H1 (cell line): ENCODE results near the gene NANP. TPM values are rescaled to one million over a fixed set of nuclear protein-coding genes. Genes with fewer than 3 reads are reported as not detected.

Experiments
- CTCF ChIA-PET: fragments of 300-600 bp; sonication (Branson Sonifier 250); formaldehyde crosslinking; loops from one replicate; lab custom pipeline; 2021; ENCODE audit not compliant: partially characterized antibody; lab: Charles Lee
- POLR2A ChIA-PET: fragments of 300-600 bp; sonication (Branson Sonifier 250); formaldehyde crosslinking; loops from one replicate; lab custom pipeline; 2021; ENCODE audit warnings: inconsistent platforms; ENCODE audit not compliant: partially characterized antibody; lab: Charles Lee
- DNase-seq, 2 experiments: peaks; one replicate each; pipeline versions ENCODE4 v3.0.0 to v3.0.0-alpha.2; 2010 to 2022; ENCODE audit warnings: low spot score in 2 of 2, low read depth in 1 of 2, mixed read lengths in 1 of 2
- FAIRE-seq: peaks from 2 replicates; lab custom pipeline; 2011; peaks lifted over from hg19 to GRCh38; lab: Jason Lieb, UNC
- H2AFZ ChIP-seq: 2 replicates; pipeline ENCODE4 v1.8.1; 2012; ENCODE audit warnings: low read length, inconsistent platforms
- H2AK5ac ChIP-seq: 2 replicates; pipeline ENCODE4 v1.6.1; 2013; ENCODE audit warnings: low read depth, low read length
- H2BK120ac ChIP-seq: replicated peaks from 2 replicates; pipeline ENCODE3; 2013; ENCODE audit warnings: low read depth, low read length, inconsistent platforms
- H2BK12ac ChIP-seq: 2 replicates; pipeline ENCODE4 v1.6.1; 2013; ENCODE audit warnings: low read depth, low read length
- H2BK15ac ChIP-seq: 2 replicates; pipeline ENCODE4 v1.6.1; 2013; ENCODE audit warnings: low read length
- H2BK20ac ChIP-seq: 2 replicates; pipeline ENCODE4 v1.6.1; 2013; ENCODE audit warnings: low read length
- H2BK5ac ChIP-seq: 2 replicates; pipeline ENCODE4 v1.6.1; 2013; ENCODE audit warnings: low read depth, low read length
- H3K14ac ChIP-seq: 2 replicates; pipeline ENCODE4 v1.6.1; 2013; ENCODE audit warnings: inconsistent platforms; ENCODE audit not compliant: insufficient read length
- H3K18ac ChIP-seq: 2 replicates; pipeline ENCODE4 v1.6.1; 2013; ENCODE audit warnings: low read length; ENCODE audit errors: extremely low read depth
- H3K23ac ChIP-seq: 2 replicates; pipeline ENCODE4 v1.6.1; 2013; ENCODE audit warnings: inconsistent platforms; ENCODE audit not compliant: insufficient read length
- H3K23me2 ChIP-seq: 2 replicates; pipeline ENCODE4 v1.6.1; 2013; ENCODE audit warnings: low read depth, low read length
- H3K27ac ChIP-seq: 2 replicates; pipeline ENCODE4 v1.6.1; 2011; ENCODE audit warnings: low read depth, low read length, inconsistent platforms
- H3K27me3 ChIP-seq, 4 experiments: replicated peaks in 1 of 4; 1 replicate in 1 of 4; 2 replicates in 3 of 4; pipeline versions ENCODE4 v1.6.1 to v1.8.1; 2011 to 2013; ENCODE audit warnings: low read length in 3 of 4, mild to moderate bottlenecking in 3 of 4, inconsistent platforms in 2 of 4, mixed read lengths in 2 of 4, moderate library complexity in 1 of 4; ENCODE audit not compliant: control insufficient read depth in 3 of 4, insufficient read depth in 3 of 4; ENCODE audit errors: extremely low read depth in 1 of 4
- H3K36me3 ChIP-seq, 4 experiments: 2 replicates each; pipeline versions ENCODE4 v1.6.1 to v1.8.1; 2011 to 2013; ENCODE audit warnings: mild to moderate bottlenecking in 4 of 4, low read length in 3 of 4, moderate library complexity in 2 of 4, control low read depth in 1 of 4, inconsistent platforms in 1 of 4; ENCODE audit not compliant: insufficient read depth in 4 of 4, control insufficient read depth in 2 of 4
- H3K4ac ChIP-seq: replicated peaks from 2 replicates; pipeline ENCODE3; 2013; ENCODE audit warnings: low read length, low read depth, mixed read lengths, inconsistent platforms; ENCODE audit not compliant: insufficient read length
- H3K4me1 ChIP-seq, 4 experiments: replicated peaks in 1 of 4; 1 replicate in 1 of 4; 2 replicates in 3 of 4; pipeline versions ENCODE4 v1.6.1 to v1.8.1; 2011 to 2013; ENCODE audit warnings: low read length in 3 of 4, inconsistent platforms in 2 of 4, mixed read lengths in 1 of 4; ENCODE audit not compliant: insufficient read depth in 4 of 4, control insufficient read depth in 3 of 4
- H3K4me2 ChIP-seq, 2 experiments: 2 replicates each; pipeline versions ENCODE4 v1.6.1 to v1.8.1; 2011 to 2013; ENCODE audit warnings: low read depth in 2 of 2, low read length in 2 of 2, control low read depth in 1 of 2, inconsistent platforms in 1 of 2, mild to moderate bottlenecking in 1 of 2; ENCODE audit not compliant: insufficient read depth in 1 of 2
- H3K4me3 ChIP-seq, 4 experiments: fragments of 200-600, 300-600 bp in 1 of 4; sonication (generic), shearing (Covaris generic), sonication (Bioruptor Twin) in 1 of 4; 2 replicates each; pipeline versions ENCODE4 v1.5.1 to v1.8.1; 2011 to 2016; ENCODE audit warnings: low read length in 4 of 4, low read depth in 3 of 4, control low read depth in 2 of 4, inconsistent platforms in 2 of 4, mild to moderate bottlenecking in 2 of 4, mixed read lengths in 1 of 4, moderate library complexity in 1 of 4; ENCODE audit not compliant: insufficient read depth in 2 of 4; ENCODE audit errors: extremely low read depth in 1 of 4
- H3K56ac ChIP-seq: replicated peaks from 2 replicates; pipeline ENCODE3; 2013; ENCODE audit warnings: low read depth, mild to moderate bottlenecking, mixed read lengths, low read length, inconsistent platforms; ENCODE audit not compliant: insufficient read length
- H3K79me1 ChIP-seq: 2 replicates; pipeline ENCODE4 v1.6.1; 2013; ENCODE audit warnings: low read depth, low read length, control low read depth
- H3K79me2 ChIP-seq, 2 experiments: 2 replicates each; pipeline versions ENCODE4 v1.6.1 to v1.8.1; 2012 to 2013; ENCODE audit warnings: low read length in 2 of 2, mild to moderate bottlenecking in 2 of 2, inconsistent platforms in 1 of 2; ENCODE audit not compliant: insufficient read depth in 2 of 2, control insufficient read depth in 1 of 2
- H3K9ac ChIP-seq, 4 experiments: replicated peaks in 1 of 4; 1 replicate in 1 of 4; 2 replicates in 3 of 4; pipeline versions ENCODE4 v1.6.1 to v1.8.1; 2011 to 2013; ENCODE audit warnings: low read depth in 3 of 4, low read length in 3 of 4, control low read depth in 2 of 4, mild to moderate bottlenecking in 2 of 4, moderate library complexity in 2 of 4, inconsistent platforms in 1 of 4; ENCODE audit errors: extremely low read depth in 1 of 4
- H3K9me3 ChIP-seq, 2 experiments: 2 replicates each; pipeline versions ENCODE4 v1.6.1 to v1.8.1; 2012 to 2013; ENCODE audit warnings: mild to moderate bottlenecking in 2 of 2, moderate library complexity in 2 of 2, control low read depth in 1 of 2, inconsistent platforms in 1 of 2, low read depth in 1 of 2, low read length in 1 of 2, mixed read lengths in 1 of 2; ENCODE audit not compliant: insufficient read depth in 2 of 2
- H4K20me1 ChIP-seq, 2 experiments: replicated peaks in 1 of 2; 2 replicates each; pipeline versions ENCODE3 to v1.8.1; 2011 to 2013; ENCODE audit warnings: inconsistent platforms in 2 of 2, low read length in 2 of 2, mild to moderate bottlenecking in 1 of 2; ENCODE audit not compliant: insufficient read depth in 2 of 2, control insufficient read depth in 1 of 2
- H4K5ac ChIP-seq: 2 replicates; pipeline ENCODE4 v1.6.1; 2013; ENCODE audit warnings: low read length, low read depth, mixed read lengths, inconsistent platforms; ENCODE audit not compliant: insufficient read length
- H4K8ac ChIP-seq: 2 replicates; pipeline ENCODE4 v1.8.0; 2013; ENCODE audit warnings: mild to moderate bottlenecking, moderate library complexity, low read length, inconsistent platforms; ENCODE audit not compliant: insufficient read depth; ENCODE audit errors: extremely low read depth
- H4K91ac ChIP-seq: replicated peaks from 2 replicates; pipeline ENCODE3; 2013; ENCODE audit warnings: low read length, mixed read lengths, inconsistent platforms; ENCODE audit not compliant: insufficient read length
- EP300 ChIP-seq, 2 experiments: IDR thresholded peaks; 1 replicate in 1 of 2; 2 replicates in 1 of 2; pipeline ENCODE4 v1.6.1; 2011 to 2012; ENCODE audit warnings: low read depth in 2 of 2, low read length in 2 of 2, mild to moderate bottlenecking in 2 of 2, borderline replicate concordance in 1 of 2, inconsistent platforms in 1 of 2, moderate library complexity in 1 of 2
- GABPA ChIP-seq: IDR thresholded peaks from 2 replicates; pipeline ENCODE4 v1.6.1; 2011; ENCODE audit warnings: mild to moderate bottlenecking, low read length, moderate library complexity, borderline replicate concordance; ENCODE audit not compliant: insufficient read depth
- HDAC6 ChIP-seq: IDR thresholded peaks from one replicate; pipeline ENCODE4 v1.7.1; 2012; ENCODE audit warnings: low read depth, mild to moderate bottlenecking, inconsistent platforms, low read length, moderate library complexity
- NANOG ChIP-seq: IDR thresholded peaks from 2 replicates; pipeline ENCODE4 v1.6.1; 2011; ENCODE audit warnings: low read length, low read depth, mild to moderate bottlenecking, inconsistent platforms; ENCODE audit not compliant: insufficient read depth, poor library complexity, severe bottlenecking
- SIRT6 ChIP-seq: IDR thresholded peaks from one replicate; pipeline ENCODE4 v1.7.1; 2012; ENCODE audit warnings: low read length, inconsistent platforms
- TAF7 ChIP-seq: optimal IDR thresholded peaks from 2 replicates; pipeline ENCODE3; 2011; ENCODE audit warnings: low read depth, mild to moderate bottlenecking, inconsistent platforms, low read length, moderate library complexity, borderline replicate concordance
- TBP ChIP-seq: IDR thresholded peaks from 2 replicates; pipeline ENCODE4 v1.6.1; 2011; ENCODE audit warnings: low read depth, low read length, improper control_type of control experiment
- YY1 ChIP-seq: IDR thresholded peaks from 2 replicates; pipeline ENCODE4 v1.6.1; 2011; ENCODE audit warnings: low read depth, mild to moderate bottlenecking, low read length
- WGBS, 2 experiments: shearing (Covaris generic) in 1 of 2; methylation state at CpG; one replicate each; pipeline versions ENCODE4 v1.1.6 to v1.1.7; 2013 to 2015; ENCODE audit warnings: low lambda C conversion rate in 2 of 2, mixed read lengths in 2 of 2, inconsistent platforms in 1 of 2, low coverage in 1 of 2, missing lambda C conversion rate in 1 of 2; ENCODE audit not compliant: insufficient replicate concordance in 2 of 2, insufficient coverage in 1 of 2, insufficient read length in 1 of 2; ENCODE audit errors: extremely low coverage in 1 of 2, missing lambda C conversion rate in 1 of 2; 5-methylcytosine and 5-hydroxymethylcytosine counted together
- polyA plus RNA-seq, 7 experiments: library from polyadenylated mRNA; depleted of rRNA in 3 of 7; stranded (reverse) in 5 of 7; unstranded in 2 of 7; fragments of >200 nt in 5 of 7; fragments of 200-250 nt in 2 of 7; gene quantifications; 1 replicate in 5 of 7; 2 replicates in 1 of 7; 4 replicates in 1 of 7; pipeline versions ENCODE4 v1.2.1 to v1.2.3, GENCODE V29; 2011 to 2013; ENCODE audit warnings: missing spikeins in 2 of 7, mixed read lengths in 2 of 7
- total RNA-seq: library from RNA; stranded (reverse); fragmentation: NEBNext Ultra II Directional; extraction: Animal tissue kit (Norgen Biotek cat#: 25700); gene quantifications from 2 replicates; pipeline ENCODE4 v1.2.1, GENCODE V29; 2021

NANP gene
- total and polyA plus RNA-seq, 2 of the 8 experiments (the other 6 are each of a cell fraction or from before 2014, with no cell fraction given) = 3.8 to 6.2 TPM

DNA sequence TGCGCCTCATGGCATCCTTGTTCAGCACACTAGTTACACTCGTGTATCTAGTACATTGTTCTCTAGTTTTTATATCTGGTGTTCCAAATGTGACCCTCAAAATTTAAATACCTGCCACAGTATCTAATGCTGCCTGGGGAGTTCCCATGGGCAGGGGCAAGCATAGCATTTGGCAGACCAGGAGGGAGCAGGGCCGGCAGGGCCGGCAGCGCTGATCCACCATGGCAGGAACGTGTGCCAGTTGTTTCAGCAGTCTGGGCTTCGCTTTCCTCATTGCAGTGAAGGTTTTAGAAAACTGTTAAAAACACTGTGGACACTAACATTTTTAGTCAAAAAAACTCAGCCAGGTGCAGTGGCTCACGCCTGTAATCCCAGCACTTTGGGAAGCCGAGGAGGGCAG, 19.2 kb downstream of the NANP start:
- TF ChIP-seq NANOG (no peak), TBP (no peak), SIRT6 (no peak), YY1 (no peak), EP300 (IDR thresholded peaks at IDR 0.05; ENCODE audit: borderline replicate concordance in 1 of 2, low read depth in 2 of 2, low read length in 2 of 2) (no peak), GABPA (no peak), HDAC6 (no peak), TAF7 (no peak)
- H3K9ac ChIP-seq = no peak overlapping the region
- WGBS, 2 experiments = 90% methylated on average over 9 of the region's 9 CpGs; no CpG with 5 or more reads in 1 of the 2 experiments
- H2BK120ac ChIP-seq = no peak overlapping the region
- peaks cover 0 to 5% of the 10 kb centered on the region in 2 experiments for H4K20me1 ChIP-seq
- ChIA-PET CTCF (no interaction called here), POLR2A (interaction anchor here (1.4 kb wide), 1 partner anchor 10 kb away, joined by 3 read pairs; no protein-coding TSS in a partner anchor)
- H3K79me1 ChIP-seq = no peaks in the 10 kb centered on the region
- H4K91ac ChIP-seq = no peak overlapping the region
- H3K4me3 ChIP-seq = no peak overlapping the region
- H3K14ac ChIP-seq = no peak overlapping the region
- no peak overlapping the region for H3K4me2 ChIP-seq
- H2BK5ac ChIP-seq = no peak overlapping the region
- DNase-seq (no peak), FAIRE-seq (no peak)
- H2BK20ac ChIP-seq = no peak overlapping the region
- H3K23ac ChIP-seq = no peak overlapping the region
- no peaks in the 10 kb centered on the region; a peak in 1 of 7 replicates for H3K4me1 ChIP-seq
- H4K8ac ChIP-seq = no peak overlapping the region
- no peak overlapping the region for H3K18ac ChIP-seq
- H3K23me2 ChIP-seq = peaks cover 7% of the 10 kb centered on the region; the same call in 1 of the 2 replicates
- no peaks in the 10 kb centered on the region for H3K9me3 ChIP-seq
- no peaks in the 10 kb centered on the region for H3K27me3 ChIP-seq
- H2AFZ ChIP-seq = no peak overlapping the region
- H2AK5ac ChIP-seq = no peak overlapping the region
- no peak overlapping the region for H2BK12ac ChIP-seq
- no peak overlapping the region for H3K4ac ChIP-seq
- H3K36me3 ChIP-seq = no peaks in the 10 kb centered on the region
- H3K56ac ChIP-seq = no peak overlapping the region
- H3K79me2 ChIP-seq = no peaks in the 10 kb centered on the region
- no peak overlapping the region for H3K27ac ChIP-seq
- no peak overlapping the region for H2BK15ac ChIP-seq
- no peak overlapping the region for H4K5ac ChIP-seq
